Urothelium cell line (cell line): Measurements from ENCODE around the gene RPS6KA1.
"Not testable (repeated sequence)": the region's sequence is repeated elsewhere in the genome, so short reads cannot be mapped to it uniquely, and the experiment has no call there.

Experiments
- DNase-seq: peaks from one replicate; pipeline ENCODE4 v3.0.0; 2011; ENCODE audit warnings: low spot score, mixed read lengths
- FAIRE-seq: peaks from 2 replicates; lab custom pipeline; 2011; peaks lifted over from hg19 to GRCh38; lab: Jason Lieb, UNC

RPS6KA1 gene

DNA sequence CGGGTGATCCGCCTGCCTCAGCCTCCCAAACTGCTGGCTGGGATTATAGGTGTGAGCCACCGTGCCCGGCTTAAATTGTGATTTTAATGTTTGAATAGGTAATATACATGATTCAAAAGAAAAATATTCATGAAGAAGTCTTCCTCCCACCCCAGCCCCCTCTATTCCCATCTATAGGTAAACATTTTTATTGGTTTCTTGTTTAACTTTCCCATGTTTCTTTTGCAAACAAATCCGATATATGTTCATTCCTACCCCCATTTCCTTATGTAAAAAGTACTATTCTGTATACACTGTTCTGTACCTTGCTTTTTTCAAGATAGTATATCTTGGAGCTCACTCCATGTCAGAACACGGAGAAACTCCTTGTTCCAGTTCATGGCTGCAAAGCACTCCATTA, 23.2 kb downstream of the RPS6KA1 start:
- no peak for DNase-seq
- no peak for FAIRE-seq

DNA sequence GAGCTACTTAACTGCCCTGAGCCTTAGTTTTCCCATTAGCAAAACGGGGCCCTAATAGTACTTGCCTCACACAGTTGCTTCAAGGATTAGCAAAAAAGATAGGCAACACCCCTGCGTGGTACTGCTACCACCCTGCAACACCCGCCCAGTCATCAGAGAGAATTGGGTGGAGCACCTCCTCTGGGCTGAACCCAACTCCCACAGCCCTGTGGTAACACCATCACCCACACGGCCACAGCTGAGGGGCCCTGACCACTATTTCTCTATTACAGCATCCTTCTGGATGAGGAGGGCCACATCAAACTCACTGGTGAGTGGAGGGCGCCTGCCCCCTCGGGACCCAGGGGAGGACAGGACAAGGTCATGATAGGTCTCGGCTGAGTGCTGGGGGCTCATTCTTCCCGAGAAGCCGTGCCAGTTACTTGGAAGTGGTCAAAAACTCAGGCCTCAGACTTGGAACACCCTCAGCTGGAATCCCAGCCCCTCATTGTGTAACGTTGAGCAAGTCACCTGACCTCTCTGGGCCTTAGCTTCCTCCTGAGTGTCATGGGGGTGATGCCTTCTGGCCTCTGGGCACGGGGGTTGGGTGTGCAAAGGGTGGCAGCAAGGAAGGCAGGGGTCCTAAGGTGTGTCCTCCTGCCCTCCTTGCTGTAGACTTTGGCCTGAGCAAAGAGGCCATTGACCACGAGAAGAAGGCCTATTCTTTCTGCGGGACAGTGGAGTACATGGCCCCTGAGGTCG, 24.6 kb downstream of the RPS6KA1 start:
- no peak for DNase-seq
- FAIRE-seq, result no peak

DNA sequence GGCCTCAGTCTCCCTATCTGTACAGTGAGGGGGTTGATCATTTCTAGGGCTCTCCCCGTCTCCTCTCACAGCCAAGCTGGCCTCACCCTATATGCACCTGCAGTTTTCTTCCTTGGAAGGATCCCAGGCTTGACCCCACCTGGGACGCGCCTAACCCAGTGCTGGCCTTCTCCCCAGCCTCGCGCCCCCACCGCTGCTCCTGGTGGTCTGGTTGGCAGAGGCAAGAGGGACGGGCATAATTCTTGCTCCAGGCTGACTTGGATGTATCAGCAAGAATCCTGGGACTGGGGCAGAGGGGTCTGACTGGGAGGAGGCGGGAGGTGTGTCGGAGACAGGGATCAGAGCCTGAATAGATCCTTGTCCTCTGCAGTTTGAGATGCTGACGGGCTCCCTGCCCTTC, 25.2 kb downstream of the RPS6KA1 start:
- DNase-seq (no peak), FAIRE-seq (no peak)

DNA sequence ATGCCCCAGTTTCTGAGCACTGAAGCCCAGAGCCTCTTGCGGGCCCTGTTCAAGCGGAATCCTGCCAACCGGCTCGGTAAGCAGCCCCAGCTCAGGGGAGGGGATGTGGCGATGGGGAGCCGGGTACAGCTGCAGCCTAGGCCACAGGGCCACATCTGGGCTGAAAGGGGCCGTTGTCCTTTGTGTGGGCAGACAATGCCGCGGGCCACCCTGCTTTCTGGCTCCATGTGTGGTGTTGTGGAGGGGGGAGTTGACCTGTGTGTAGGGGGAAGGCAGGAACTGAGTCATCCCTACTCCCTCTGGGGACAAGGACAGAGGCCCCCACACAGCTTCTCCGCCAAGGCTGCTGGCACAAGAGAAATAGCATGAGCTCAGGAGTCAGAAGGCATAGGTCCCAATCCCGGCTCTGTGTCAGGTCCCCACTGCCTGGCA, 26.0 kb downstream of the RPS6KA1 start:
- FAIRE-seq (peak; percentile 73), DNase-seq (peak; percentile 75)

DNA sequence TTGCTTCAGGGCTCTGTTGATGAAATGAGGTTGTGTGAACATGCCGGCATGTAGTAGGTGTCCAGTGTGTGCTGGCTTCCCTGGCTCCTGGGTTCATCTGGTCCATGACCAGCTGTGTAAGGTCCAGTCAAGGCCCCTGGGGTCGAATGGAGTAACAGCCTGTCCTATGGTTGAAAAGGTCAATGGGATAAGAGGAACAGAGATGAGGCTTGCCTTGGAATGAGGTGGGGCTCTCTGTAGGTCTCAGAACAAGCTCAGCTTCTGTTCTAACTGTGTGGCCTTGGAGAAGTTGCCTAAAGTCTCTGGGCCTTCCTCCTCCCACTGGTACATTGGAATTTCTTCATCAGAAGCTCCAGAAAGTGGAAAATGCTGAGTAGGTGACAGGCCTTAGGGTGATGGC, 26.6 kb downstream of the RPS6KA1 start:
- DNase-seq (no peak), FAIRE-seq (peak; percentile 9)

DNA sequence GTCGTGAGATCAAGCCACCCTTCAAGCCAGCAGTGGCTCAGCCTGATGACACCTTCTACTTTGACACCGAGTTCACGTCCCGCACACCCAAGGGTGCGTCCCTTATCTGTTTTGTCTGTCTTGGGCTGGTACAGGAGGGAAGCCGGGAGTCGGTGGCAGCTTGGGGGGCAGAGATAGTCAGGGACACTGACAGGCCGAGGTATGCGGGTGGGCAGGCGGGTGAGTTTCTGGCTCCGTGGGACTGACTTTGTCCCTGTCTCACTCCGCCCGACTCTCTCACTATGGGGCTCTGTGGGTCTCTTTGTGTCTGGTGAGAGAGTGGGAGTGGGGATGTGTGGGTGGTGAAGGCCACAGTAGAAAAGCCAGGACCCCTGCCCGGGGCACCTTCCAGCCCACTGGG, 27.4 kb downstream of the RPS6KA1 start:
- FAIRE-seq (no peak), DNase-seq (no peak)

DNA sequence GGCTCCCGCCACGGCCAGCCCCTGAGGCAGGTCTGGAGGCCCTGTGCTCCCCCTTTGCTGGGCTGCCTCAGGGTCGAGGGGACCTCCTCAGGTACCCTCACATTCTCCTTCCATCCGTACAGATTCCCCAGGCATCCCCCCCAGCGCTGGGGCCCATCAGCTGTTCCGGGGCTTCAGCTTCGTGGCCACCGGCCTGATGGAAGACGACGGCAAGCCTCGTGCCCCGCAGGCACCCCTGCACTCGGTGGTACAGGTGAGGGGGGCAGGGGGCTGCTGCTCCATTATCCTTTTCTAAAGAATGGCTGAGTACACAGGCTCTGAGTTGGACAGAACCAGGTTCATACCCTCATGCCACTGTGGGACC, 29.1 kb downstream of the RPS6KA1 start:
- no peak for DNase-seq
- no peak for FAIRE-seq

DNA sequence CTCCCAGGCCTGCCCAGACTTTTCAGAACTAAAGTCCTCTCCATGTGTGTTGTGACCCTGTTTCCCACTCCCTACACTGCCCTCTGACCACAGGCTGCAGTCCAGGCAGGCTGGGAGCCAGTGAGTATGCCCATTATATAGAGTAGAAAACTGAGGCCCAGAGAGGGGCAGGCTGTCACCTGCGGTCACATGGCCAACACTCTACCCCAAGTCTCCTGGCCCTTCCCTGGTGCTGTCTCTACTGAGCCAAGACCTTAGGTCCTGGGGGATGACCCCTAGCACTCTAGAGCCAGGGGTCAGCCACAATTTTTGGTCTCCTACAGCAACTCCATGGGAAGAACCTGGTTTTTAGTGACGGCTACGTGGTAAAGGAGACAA, 30.8 kb downstream of the RPS6KA1 start:
- DNase-seq, result no peak
- FAIRE-seq, result no peak

DNA sequence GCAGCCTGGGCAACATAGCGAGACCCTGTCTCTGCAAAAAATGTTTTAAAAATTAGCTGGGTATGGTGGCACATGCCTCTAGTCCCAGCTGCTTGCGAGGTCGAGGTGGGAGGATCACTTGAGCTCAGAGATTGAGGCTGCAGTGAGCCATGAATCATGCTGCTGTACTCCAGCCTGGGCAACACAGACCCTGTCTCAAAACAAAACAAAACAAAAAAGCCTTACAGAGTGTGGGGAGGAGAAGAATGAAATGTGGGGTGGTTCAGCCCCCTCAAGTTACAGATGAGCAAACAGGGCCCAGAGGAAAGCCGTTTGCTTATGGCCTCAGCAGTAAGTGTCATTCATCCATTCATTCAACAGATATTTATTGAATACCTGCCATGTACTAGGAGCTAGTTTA, 40.7 kb downstream of the RPS6KA1 start:
- FAIRE-seq (no peak), DNase-seq (no peak)

DNA sequence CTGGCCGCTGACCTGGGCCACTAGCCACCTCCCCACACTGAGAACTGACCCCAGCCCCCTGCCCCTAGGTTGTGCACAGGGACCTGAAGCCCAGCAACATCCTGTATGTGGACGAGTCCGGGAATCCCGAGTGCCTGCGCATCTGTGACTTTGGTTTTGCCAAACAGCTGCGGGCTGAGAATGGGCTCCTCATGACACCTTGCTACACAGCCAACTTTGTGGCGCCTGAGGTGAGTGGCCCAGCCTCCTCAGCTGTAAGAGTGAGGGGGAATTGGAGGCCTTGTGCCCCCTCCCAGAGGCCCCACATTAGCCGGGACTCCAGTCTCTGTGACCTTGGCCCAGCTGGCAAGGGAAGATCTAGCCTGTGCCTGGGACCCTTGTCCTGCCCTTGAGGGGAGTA, 41.8 kb downstream of the RPS6KA1 start:
- no peak for FAIRE-seq
- no peak for DNase-seq

DNA sequence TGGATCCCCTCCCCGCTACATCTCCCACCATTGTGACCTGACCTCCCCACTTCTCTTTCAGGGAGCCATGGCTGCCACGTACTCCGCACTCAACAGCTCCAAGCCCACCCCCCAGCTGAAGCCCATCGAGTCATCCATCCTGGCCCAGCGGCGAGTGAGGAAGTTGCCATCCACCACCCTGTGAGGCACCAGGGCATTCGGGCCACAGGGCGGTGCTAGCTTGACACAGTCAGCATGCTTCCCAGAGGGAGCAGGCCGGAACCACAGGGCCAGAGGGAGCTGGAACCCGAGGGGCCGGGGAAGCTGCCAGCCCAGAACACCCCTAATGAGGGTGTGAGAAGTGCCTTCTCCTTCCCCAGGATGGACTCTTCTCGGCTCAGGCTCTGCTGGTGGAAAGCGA, 44.5 kb downstream of the RPS6KA1 start:
- FAIRE-seq (no peak), DNase-seq (no peak)

DNA sequence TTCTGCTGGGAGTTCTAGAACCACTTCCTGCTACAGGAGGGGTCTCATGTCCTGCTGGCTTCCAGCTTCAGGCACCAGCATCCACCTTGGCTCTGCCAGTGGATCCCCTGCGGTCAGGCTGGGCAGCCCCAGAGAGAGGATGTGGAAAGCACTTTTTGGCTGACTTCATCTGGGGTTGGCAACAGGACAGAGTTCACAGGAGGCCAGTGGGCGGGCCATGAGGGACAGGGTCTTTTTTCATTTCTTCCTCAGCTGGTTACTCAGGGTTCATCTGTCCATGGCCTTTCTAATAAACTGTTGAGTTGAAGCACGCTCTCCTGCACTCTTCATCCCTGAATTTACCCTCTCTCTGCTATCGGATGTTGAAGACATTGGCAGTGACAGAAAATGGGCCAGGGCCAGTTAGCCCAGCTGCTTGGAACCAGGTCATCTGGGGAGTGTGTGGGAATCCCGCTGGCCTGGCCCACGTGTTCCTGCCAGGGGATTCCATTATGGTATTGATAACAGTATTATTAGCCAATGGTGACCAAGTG, 45.2 kb downstream of the RPS6KA1 start:
- DNase-seq (no peak), FAIRE-seq (no peak)

DNA sequence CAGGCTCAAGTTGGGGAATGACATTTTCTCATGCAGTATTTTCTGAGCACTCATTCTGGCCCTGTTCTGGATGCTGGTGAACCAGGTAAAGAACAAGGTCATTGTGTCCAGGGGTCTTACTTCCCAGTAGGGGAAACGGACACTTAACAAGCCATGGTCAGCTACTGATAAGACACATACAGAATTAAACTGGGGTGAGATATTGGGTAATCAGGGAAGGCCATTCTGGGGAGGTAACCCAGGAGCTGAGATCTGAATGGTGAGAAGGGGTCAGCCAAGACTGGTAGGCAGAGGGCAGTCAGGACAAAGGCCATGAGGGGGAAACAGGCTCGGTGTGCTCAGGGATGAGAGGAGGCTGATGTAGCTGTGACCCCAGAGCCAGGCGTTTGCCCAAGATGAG, 45.8 kb downstream of the RPS6KA1 start:
- DNase-seq (no peak), FAIRE-seq (no peak)

DNA sequence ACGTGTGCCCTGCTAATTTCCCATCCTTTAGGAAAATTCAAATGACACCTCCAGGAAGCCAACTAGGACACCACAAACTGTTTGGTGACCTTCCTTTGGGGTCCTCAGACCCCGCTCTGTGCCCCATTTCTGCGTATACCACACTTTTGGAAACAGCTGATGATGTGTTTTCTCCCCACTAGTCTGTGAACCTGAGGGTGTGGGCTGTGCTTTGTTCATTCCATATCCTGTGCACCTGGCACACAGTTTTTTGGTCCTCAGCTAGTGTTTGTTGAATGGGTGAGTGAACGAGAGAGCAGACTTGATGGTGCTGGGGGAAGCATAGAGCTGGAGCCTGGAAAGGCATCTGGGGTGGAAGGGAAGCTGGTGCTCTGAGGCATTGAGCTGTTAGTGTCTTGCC, 48.6 kb downstream of the RPS6KA1 start:
- DNase-seq, result no peak
- FAIRE-seq, result no peak

DNA sequence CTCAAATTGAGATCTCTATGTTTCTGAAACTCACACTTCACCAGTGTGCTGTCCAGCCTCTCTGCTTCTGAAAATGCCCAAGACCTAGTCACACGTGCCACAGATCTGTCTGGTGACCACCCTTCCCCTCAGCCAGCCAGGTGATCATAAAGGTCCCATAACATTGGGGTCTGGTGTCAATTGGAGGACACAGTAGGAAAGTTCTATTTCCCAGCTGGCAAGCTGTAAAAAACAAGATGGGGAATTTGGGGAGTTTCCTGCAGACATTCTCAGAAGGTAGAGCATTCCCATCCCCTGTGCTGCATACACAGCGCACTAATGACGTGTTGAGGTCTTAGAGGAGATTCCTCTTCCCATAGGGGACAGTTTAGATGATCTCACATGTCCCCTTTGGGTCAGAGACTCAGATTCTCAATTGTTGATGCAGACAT, 50.1 kb downstream of the RPS6KA1 start:
- FAIRE-seq, result no peak
- DNase-seq, result no peak

DNA sequence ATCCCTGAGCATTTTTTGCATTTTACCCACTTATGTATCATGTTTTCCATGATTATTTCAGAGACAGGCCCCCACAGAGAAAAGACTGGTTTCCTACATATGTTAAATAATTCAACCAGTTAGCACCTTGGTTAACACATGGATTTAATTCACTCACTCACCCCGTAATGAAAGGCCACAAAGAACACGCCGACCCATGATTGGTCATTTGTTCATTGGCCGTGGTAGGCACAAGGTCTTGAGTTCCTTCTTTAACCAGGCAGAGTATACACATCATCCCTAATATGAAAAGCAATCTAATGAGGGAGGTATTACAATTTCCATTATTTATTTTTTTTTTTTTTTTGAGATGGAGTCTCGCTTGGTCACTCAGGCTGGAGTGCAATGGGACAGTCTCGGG, 50.6 kb downstream of the RPS6KA1 start:
- DNase-seq, result no peak
- FAIRE-seq, result no peak

DNA sequence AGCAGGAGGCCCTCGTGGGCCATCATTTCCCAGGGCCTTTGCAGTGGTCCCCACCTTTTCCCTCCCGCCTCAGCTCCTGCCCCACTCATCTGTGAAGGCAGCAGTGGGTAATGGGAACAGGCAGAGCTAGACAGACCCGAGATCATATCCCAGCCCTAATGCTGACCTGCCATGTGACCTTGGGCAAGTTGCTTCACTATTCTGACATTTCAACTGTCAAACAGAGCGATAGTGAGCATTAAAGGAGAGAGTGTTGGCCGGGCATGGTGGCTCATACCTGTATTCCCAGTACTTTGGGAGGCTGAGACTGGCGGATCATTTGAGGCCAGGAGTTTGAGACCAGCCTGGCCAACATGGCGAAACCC, 51.7 kb downstream of the RPS6KA1 start:
- no peak for FAIRE-seq
- no peak for DNase-seq

DNA sequence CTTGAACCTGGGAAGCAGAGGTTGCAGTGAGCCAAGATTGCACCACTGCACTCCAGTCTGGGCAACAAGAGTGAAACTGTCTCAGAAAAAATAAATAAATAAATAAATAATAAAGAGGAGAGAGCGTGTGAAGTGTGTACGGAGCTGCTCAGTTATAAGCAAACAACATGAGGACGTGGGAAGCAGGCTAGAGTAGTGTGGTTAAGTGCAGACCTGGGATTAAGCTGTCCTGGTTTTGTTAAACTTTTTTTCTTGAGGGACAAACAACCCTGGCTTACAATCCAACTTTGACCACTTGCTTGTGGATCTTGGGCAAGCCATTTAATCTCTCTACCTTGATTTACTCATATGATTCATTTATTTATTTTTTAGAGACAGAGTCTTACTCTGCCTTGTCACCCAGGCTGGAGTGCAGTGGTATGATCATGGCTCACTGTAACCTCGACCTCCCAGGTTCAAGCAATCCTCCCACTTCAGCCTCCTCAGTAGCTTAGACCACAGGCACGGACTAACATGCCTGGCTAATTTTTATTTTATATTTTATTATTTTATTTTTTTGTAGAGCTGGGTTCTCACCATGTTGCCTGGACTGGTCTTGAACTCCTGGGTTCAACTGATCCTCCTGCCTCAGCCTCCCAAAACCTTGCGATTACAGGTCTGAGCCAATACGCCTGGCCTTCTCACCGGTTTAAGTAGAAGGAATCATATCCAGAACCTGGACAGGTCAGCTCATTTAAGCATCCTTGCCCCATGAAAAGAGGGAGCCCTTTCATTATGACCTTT, 52.7 kb downstream of the RPS6KA1 start:
- DNase-seq (no peak), FAIRE-seq (no peak)

DNA sequence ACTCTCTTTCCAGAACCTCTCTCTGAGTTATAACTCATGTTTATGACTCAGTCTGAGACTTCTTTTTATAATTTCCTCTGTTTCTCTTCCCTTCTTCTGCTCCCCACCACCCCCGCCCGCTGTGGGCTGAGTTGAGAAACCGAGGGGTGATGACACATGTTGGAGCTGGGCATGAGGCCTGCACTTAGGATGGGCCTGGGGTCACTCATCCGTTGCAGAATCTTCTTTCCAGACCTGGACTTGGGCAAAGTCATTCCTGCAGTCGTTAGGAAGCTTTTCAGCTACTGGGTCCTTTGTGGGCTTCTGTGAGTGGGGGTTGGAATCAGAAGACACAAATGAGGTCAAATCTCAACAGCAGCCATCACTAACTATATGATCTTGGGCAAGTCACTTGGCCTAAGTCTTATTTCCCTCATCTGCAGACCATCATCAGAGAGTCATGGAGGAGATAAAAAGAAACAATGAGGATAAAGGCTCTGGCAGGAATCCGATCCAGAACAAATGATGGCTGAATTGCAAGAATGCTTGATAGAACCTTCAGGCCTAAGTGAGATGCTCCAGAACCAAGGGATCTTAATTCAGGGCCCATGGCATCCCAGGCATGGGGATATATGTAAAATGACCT, 53.4 kb downstream of the RPS6KA1 start:
- no peak for FAIRE-seq
- DNase-seq, result no peak

DNA sequence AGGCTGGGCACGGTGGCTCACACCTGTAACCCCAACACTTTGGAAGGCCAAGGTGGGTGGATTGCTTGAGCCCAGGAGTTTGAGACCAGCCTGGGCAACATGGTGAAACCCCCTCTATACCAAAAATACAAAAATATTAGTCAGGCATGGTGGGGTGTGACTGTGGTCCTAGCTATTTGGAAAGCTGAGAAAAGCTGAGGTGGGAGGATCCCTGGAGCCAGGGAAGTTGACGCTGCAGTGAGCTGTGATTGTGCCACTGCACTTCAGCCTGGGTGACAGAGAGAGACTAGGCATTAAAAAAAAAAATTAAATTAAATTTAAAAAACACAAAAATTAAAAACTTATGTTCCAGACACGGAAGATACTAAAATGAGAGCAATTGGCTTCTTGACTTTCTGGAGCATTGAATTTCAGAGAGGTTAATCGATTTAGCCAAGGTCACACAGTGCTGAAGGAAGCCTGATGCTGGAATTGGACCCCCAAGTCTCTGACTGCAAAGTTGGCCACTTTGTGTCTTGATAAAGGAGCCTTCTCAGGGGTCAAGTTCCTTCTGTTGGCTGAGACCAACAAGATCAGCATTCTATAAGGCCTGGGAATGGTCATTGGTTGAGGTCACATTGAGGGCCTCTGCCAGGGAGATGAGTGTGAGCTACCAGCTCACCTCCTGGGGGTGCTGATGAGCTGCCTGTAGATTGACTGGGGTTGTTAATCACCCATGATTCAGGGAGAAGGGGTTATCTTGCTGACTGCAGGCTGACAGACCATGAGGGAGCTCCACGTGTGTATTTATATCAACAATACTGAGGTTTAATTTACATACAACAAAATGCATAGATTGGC, 54.3 kb downstream of the RPS6KA1 start:
- no peak for FAIRE-seq
- DNase-seq, result no peak

DNA sequence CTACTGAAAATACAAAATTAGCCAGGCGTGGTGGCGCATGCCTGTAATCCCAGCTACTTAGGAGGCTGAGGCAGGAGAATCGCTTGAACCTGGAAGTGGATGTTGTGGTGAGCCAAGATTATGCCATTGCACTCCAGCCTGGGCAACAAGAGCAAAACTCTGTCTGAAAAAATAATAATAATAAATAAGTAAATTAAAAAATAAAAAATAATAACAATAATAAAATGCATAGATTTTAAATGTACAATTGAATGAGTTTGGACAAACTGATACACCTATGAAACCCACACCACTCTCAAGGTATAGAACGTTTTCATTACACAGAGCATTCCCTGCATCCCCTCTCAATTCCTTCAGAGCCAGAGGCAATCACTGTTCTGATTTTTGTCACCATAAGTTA, 55.0 kb downstream of the RPS6KA1 start:
- DNase-seq, FAIRE-seq: not testable (repeated sequence)
